ENCODE results near the gene PPP1R1C. TPM values are rescaled to one million over a fixed set of nuclear protein-coding genes. Genes with fewer than 3 reads are reported as not detected.

PPP1R1C gene
- total RNA-seq, 1 experiment from 2014 or later, result 4.0 TPM

DNA sequence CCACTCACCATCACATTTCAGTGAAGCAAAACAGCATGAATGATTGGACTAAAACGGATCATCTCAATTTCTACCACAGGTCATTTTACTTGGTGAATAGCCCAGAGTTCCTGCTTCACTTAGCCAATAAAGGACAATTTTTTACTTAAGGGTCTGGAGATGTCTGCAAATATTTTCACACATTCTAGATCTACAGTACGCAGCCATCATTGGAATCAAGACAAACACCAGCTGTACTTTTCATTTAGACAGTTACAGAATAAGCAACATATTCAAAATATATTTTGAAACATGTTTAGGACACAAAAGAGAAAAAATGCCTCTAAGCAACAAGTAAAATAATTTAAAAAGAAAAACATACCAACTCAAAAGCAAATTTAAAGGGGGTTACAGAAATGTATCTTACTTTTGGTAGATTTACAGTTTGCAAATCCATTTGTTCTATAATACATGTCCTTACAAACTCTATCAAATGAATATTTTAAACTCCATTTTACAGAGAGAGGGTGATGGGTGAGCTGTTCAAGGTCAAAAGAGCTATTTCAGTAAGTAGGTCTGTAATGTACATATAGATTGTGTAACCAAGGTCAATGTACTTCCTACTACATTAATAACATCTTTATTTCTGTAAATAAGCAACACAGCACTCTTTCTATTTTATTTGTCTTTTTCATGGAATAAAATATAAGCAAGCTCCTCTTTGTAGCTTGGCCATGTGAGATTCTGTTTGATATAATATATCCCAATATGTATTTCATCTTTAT, 13.4 kb downstream of the PPP1R1C start:
- Histone ChIP-seq H3K27me3 (ENCODE audit: insufficient read depth, low read length) (no peaks in the 10 kb centered on the region), H4K5ac (ENCODE audit: insufficient read length, low read depth, low read length) (no peak overlapping the region), H3K4me1 (ENCODE audit: insufficient read depth, low read length) (no peaks in the 10 kb centered on the region), H4K91ac (ENCODE audit: insufficient read length, low read depth, low read length) (no peak overlapping the region), H3K9ac (ENCODE audit: extremely low read depth, insufficient read length, low read length) (no peak overlapping the region), H3K23ac (ENCODE audit: insufficient read length, low read depth, low read length) (no peak overlapping the region), H2AK5ac (ENCODE audit: insufficient read length, low read length) (no peak overlapping the region), H3K14ac (ENCODE audit: insufficient read depth, low read length) (no peak overlapping the region), H3K4me2 (ENCODE audit: insufficient read depth, insufficient read length, low read length) (no peak overlapping the region), H3K18ac (ENCODE audit: insufficient read length, low read depth, low read length) (no peak overlapping the region), H2BK12ac (ENCODE audit: insufficient read length, low read depth, low read length) (no peak overlapping the region), H3K9me3 (ENCODE audit: control insufficient read depth, low read depth, low read length) (no peaks in the 10 kb centered on the region), H2AFZ (ENCODE audit: low read length) (no peak overlapping the region), H3K4ac (ENCODE audit: low read depth, low read length) (no peak overlapping the region), H2BK20ac (ENCODE audit: low read depth, low read length, poor library complexity, severe bottlenecking) (no peak overlapping the region), H3T11ph (ENCODE audit: low read length) (no peak overlapping the region), H2BK15ac (ENCODE audit: low read depth, low read length) (no peak overlapping the region), H3K23me2 (ENCODE audit: insufficient read length, low read depth, low read length, poor library complexity, severe bottlenecking) (no peaks in the 10 kb centered on the region), H4K8ac (replicated peaks; ENCODE audit: insufficient read length, low read depth, low read length) (no peak overlapping the region), H2BK120ac (ENCODE audit: low read depth, low read length, poor library complexity, severe bottlenecking) (no peak overlapping the region), H3K79me2 (ENCODE audit: insufficient read depth, low read length) (no peaks in the 10 kb centered on the region), H3K79me1 (ENCODE audit: insufficient read depth, low read depth, low read length, poor library complexity, severe bottlenecking) (no peaks in the 10 kb centered on the region), H3K27ac (ENCODE audit: insufficient read length, low read depth, low read length) (no peak overlapping the region), H4K20me1 (ENCODE audit: control insufficient read depth, insufficient read depth, insufficient read length) (no peaks in the 10 kb centered on the region), H3K56ac (ENCODE audit: insufficient read length, low read depth, low read length) (no peak overlapping the region), H2BK5ac (ENCODE audit: insufficient read length, low read length) (no peak overlapping the region)
- WGBS (ENCODE audit: extremely low coverage, insufficient read length, low lambda C conversion rate), result no CpG with 5 or more reads among the region's 2 CpGs
- Mint-ChIP-seq H3K36me3 (ENCODE audit: insufficient read depth in 1 of 3, low read depth in 3 of 3) (no peaks in the 10 kb centered on the region), H3K27me3 (ENCODE audit: low read depth) (no peaks in the 10 kb centered on the region), H3K9me3 (no peaks in the 10 kb centered on the region), H3K4me1 (no peaks in the 10 kb centered on the region; a peak in 1 of 4 replicates), H3K4me3 (no peak overlapping the region), H3K27ac (no peak overlapping the region)
- no peak for DNase-seq
- TF ChIP-seq CTCF (conservative IDR thresholded peaks at IDR 0.05), result no peak
